GM21515 (cell line): ENCODE data around the gene RASA3.
"Not testable (repeated sequence)": the region's sequence is repeated elsewhere in the genome, so short reads cannot be mapped to it uniquely, and the experiment has no call there.

Source experiments
- ATAC-seq: cut with Tn5 transposase; IDR thresholded peaks from one replicate; pipeline ENCODE4 v1.9.1; 2021; ENCODE audit not compliant: unreplicated experiment

Gene RASA3, protein sequence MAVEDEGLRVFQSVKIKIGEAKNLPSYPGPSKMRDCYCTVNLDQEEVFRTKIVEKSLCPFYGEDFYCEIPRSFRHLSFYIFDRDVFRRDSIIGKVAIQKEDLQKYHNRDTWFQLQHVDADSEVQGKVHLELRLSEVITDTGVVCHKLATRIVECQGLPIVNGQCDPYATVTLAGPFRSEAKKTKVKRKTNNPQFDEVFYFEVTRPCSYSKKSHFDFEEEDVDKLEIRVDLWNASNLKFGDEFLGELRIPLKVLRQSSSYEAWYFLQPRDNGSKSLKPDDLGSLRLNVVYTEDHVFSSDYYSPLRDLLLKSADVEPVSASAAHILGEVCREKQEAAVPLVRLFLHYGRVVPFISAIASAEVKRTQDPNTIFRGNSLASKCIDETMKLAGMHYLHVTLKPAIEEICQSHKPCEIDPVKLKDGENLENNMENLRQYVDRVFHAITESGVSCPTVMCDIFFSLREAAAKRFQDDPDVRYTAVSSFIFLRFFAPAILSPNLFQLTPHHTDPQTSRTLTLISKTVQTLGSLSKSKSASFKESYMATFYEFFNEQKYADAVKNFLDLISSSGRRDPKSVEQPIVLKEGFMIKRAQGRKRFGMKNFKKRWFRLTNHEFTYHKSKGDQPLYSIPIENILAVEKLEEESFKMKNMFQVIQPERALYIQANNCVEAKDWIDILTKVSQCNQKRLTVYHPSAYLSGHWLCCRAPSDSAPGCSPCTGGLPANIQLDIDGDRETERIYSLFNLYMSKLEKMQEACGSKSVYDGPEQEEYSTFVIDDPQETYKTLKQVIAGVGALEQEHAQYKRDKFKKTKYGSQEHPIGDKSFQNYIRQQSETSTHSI

GRCh38 chr13:114132419-114133121 is at the start of gene RASA3:
Gene RASA3, minus strand, starts transcription at chr13:114132623. Its CDS starts 134 bp downstream, at chr13:114132489.
- peak; percentile 68 for ATAC-seq

DNA sequence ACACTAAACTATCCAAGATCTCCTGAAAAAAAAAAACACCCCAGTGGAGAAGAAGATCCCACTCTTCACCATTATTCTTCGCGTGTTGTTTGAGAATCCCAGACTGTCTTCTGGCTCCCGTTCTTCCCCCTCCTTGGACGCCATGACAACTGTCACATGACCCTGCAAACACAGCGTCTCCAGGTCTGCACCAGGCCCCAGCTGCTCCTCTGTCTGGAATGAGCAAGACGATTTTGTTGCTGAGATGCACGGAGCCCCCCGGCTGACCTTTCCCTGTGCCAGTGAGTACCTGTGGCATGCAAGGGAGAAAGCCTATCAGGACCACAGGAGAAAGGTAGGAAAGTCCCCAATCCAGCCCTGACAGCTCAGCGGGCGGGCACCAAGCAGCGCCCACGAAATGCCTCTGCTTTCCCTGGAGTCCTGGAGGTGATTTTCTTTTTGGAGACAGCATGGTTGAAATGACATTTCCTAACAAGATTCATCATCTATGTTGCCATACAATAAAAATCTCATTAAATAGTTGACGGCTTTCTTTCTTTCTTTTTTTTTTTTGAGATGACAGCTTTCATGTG is 46.8 kb upstream of the RASA3 start, which contains the start of gene CFAP97D2:
TSS of gene CFAP97D2 (plus strand) at position 171 of the 572 bp plus-strand sequence. CDS start at position 245, 74 bp downstream.
- no peak for ATAC-seq

- ATAC-seq = no peak
Observed at GRCh38 chr13:114177245-114178010, 45.0 kb upstream of the RASA3 start.

DNA sequence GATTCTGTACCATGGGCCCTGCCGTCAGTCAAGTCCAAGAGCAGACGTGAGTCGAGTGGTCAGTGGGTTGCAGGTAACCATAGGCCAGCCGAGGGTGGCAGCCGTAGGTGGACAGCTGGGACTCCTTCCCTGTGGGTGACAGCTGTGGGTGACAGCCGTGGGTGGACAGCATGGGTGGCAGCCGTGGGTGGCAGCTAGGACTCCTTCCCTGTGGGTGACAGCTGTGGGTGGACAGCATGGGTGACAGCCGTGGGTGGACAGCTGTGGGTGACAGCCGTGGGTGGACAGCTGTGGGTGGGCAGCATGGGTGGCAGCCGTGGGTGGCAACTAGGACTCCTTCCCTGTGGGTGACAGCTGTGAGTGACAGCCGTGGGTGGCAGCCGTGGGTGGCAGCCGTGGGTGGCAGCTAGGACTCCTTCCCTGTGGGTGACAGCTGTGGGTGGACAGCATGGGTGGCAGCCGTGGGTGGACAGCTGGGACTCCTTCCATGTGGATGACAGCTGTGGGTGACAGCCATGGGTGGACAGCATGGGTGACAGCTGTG is 44.0 kb upstream of the RASA3 start:
- not testable (repeated sequence) for ATAC-seq

DNA sequence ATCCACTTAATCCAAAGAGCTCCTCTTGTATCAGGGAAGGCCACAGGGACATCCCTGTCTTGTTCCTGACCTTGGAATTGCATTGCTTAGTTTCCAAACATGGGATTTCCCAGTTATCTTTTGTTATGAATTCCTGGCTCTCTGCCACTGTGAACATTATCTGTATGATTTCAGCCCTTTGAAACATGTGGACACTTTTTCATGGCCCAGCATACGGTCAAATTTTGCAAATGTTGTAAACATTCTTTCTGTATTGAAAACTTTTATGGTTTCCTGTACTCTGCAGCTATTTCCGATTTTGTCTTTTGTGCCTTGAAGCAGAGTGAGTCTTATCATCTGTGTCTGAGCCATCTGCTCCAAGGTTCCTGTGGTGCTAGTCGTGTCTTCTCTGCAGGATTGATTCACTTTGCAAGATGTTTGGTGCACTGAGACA is 42.1 kb upstream of the RASA3 start:
- ATAC-seq = no peak

- ATAC-seq = no peak
Observed at GRCh38 chr13:114173745-114174144, 41.3 kb upstream of the RASA3 start.

GRCh38 chr13:114173272-114173671 is 40.8 kb upstream of the RASA3 start:
- no peak for ATAC-seq

DNA sequence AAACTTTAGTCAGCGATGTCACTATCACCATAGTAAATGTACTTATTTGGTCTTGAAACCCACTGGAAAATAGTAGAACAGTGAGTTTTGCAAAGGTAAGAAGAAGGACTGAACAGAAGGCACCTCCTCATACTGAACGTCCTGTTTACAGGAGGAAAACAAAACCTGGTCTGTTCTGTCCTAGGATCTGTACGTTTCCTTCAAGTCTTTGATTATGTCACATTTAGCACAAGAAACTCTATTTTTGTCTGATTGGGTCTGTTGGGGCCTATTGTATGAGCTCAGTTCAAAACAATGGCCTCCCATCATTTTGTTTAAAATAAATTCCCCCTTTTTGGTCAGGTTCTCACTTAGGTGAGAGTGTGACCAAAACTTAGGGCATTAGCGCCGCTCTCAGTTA is 35.5 kb upstream of the RASA3 start:
- ATAC-seq = no peak

GRCh38 chr13:114167426-114167825 is 35.0 kb upstream of the RASA3 start:
- no peak for ATAC-seq

DNA sequence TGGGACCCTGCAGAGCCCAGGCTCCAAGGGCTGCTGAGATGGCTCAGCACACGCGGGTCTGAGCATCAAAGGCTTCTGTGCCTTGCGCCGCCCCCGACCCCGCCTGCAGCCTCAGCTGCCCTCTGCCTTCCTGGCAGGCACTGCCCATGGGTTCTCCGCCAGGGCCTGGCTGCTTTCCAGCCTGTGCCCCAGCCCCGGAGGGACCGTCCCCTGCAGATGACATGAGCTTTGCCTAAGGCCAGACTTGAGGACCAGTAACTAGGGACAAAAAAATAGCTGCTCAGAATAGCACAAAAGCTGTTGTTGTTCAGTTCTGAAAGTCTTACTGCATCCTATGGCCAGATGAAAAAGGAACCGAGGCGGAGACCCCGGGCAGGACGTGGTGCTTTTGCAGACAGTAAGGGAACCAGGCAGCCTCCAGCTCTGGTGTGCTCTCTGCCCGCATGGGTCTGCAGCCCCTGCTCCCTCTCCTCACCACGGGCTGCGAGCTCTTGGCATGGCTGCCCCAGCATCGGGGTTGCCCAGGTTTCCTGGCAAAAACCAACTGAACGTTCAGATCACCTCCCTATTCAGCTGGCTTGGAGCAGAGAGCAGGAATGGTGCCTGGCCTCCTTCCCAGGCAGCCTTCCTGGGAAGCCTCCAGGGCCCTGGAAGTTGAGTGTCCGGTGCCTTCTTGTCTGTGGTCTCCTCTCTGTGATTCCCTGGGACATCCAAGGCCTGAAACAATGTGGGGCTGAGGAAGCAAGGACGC is 34.1 kb upstream of the RASA3 start:
- ATAC-seq = no peak

GRCh38 chr13:114164681-114165429 is 32.4 kb upstream of the RASA3 start:
- no peak for ATAC-seq

GRCh38 chr13:114164053-114164452 is 31.6 kb upstream of the RASA3 start:
- no peak for ATAC-seq

- ATAC-seq = no peak
Observed at GRCh38 chr13:114162533-114162922, 30.1 kb upstream of the RASA3 start.

DNA sequence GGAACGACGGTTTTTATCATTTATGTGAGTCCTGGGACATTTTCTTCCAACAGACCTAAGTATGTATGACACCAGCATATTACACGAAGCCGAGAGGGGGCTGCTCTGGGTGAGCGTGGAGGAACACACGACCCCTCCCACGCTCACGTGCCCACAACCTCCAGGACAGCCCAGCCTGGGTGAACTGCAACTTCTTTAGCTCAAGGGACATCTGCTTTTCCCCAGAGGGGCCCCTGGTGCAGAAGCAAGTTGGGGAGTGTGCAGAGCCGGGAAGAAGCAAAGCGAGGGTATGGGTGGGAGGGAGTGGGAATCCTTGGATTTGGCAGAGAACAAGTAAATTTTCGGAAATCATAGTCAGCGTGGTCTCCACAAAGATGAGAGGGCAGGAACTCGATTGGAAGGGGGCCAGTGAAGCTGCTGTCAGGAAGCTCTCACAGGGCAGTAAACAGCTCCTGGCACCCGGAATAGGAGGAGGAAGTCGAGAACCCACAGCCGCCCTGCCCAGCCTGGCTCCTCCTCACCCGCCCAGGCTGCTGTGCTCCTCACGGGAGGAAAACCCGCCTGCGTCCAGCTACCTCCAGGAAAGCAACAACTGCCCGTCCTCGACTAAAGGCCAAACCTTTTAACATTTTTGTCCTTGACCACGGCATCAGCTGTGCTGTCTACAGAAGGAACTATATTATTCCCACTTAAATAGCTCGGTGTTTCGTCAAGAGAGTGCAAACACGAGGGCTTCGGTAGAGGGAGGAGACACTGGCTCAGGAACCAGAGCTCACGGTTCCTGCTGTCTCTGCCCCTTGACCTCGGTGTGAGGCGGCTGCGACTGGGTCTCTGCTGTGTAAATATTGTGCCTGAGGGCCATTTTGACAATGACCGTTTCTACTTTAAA is 29.5 kb upstream of the RASA3 start:
- no peak for ATAC-seq

GRCh38 chr13:114161028-114161556 is 28.7 kb upstream of the RASA3 start:
- no peak for ATAC-seq

DNA sequence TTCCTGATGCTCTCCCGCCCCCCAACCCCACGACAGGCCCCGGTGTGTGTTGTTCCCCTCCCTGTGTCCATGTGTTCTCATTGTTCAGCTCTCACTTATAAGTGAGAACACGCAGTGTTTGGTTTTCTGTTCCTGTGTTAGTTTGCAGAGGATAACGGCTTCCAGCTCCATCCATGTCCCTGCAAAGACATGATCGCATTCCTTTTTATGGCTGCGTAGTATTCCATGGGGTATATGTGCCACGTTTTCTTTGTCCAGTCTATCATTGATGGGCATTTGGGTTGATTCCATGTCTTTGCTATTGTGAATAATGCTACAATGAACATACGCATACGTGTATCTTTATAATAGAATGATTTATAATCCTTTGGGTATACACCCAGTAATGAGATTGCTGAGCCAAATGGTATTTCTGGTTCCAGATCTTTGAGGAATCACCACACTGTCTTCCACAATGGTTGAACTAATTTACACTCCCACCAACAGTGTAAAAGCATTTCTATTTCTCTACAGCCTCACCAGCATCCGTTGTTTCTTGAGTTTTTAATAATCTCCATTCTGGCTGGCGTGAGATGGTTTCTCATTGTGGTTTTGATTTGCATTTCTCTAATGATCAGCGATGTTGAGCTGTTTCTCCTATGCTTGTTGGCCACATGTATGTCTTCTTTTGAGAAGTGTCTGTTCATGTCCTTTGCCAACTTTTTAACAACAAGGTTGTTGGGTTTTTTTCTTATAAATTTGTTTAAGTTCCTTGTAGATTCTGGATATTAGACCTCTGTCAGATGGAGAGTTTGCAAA is 26.6 kb upstream of the RASA3 start:
- not testable (repeated sequence) for ATAC-seq
